Measurements from ENCODE around the gene ADAMTS17.

DNA sequence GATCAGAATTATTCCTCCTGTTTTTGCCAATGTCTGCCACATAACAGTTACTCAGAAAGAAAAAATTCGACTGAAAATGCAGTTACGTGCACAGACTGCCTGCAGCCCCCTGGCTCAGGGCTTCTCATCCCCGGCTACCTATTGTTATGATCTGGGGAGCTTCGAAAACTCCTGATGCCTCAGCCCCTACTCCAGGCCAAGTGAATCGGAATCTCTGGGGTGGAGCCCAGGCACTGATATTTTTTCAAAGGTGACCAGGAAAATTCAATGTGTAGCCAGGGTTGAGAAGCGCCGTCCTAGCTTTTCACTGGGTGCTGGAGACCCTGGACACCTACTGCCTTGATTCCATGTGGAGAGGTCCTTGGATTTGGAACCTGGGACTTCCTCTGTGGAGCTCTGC, 8.5 kb downstream of the ADAMTS17 start:
- TF ChIP-seq, protein P1, sequence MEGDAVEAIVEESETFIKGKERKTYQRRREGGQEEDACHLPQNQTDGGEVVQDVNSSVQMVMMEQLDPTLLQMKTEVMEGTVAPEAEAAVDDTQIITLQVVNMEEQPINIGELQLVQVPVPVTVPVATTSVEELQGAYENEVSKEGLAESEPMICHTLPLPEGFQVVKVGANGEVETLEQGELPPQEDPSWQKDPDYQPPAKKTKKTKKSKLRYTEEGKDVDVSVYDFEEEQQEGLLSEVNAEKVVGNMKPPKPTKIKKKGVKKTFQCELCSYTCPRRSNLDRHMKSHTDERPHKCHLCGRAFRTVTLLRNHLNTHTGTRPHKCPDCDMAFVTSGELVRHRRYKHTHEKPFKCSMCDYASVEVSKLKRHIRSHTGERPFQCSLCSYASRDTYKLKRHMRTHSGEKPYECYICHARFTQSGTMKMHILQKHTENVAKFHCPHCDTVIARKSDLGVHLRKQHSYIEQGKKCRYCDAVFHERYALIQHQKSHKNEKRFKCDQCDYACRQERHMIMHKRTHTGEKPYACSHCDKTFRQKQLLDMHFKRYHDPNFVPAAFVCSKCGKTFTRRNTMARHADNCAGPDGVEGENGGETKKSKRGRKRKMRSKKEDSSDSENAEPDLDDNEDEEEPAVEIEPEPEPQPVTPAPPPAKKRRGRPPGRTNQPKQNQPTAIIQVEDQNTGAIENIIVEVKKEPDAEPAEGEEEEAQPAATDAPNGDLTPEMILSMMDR (IDR thresholded peaks at IDR 0.05), result no peak
- no peak for TF ChIP-seq POLR2A (IDR thresholded peaks at IDR 0.05)
- no peak for TF ChIP-seq POLR2AphosphoS5 (IDR thresholded peaks at IDR 0.05)
